ENCODE data around the gene KCNQ2.

Gene KCNQ2

DNA sequence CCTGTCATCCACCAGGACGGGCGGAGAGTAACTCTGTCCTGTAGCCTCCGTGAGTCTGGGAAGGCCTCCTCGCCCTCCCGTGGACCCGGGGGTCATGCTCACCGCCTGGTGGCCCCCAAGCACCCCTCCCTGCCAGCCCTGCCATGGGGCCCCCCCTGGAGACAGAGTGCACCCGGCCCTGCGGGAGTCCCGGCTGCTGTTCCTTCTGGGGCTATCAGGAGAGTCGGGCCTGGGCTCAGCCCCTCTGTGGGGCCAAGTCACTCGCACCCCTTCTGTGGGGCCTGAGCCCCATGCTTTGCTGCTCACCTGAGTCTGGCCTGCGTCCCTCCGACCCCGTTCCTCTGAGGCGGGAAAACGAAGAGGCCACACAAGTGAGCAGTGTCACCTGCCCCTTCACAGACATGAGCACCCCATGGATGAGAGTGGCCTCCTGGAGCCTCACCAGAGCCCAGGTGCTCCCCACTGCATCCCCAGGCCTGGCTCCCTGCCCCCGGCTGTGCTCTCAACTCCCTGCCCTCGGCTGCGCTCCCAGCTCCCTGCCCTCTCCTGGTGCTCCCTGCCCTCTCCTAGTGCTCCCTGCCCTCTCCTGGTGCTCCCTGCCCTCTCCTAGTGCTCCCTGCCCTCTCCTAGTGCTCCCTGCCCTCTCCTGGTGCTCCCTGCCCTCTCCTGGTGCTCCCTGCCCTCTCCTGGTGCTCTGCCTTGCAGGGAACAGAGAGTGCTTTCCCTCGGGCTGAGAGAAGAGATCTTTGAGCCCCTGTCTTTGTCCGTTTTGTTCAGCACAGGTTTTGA lies 106.7 kb downstream of the KCNQ2 start:
- DNase-seq: no peak

GRCh38 chr20:63364801-63365585 lies 107.5 kb downstream of the KCNQ2 start:
- DNase-seq: no peak

DNA sequence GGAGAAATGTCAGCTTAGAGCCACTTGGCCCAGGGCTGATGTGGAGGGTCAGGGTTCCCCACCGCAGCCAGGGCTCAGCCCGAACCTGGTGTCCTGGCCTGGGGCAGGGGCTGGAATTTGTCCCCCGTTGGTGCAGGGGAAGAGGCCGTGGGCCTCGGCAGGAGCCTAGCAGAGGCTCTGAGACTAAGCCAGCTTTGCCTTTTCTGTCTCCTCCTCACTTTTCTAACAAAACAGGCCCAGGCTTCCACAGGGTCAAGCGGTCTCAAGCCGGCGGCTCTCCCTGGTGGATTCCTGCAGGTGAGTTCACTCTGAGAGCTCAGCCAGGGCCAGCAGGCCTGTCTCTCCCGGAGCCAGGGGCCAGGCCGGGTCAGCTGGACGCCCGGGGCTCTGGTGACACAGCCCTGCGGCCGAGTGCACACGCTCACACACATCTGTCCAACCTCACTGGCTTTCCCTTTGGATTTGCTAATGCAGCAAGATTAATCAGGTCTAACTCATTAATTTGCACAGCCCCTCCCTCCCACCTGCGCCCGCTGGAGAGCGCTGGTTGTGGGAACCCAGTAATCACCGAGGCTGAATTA lies 108.4 kb downstream of the KCNQ2 start:
- DNase-seq: no peak

DNA sequence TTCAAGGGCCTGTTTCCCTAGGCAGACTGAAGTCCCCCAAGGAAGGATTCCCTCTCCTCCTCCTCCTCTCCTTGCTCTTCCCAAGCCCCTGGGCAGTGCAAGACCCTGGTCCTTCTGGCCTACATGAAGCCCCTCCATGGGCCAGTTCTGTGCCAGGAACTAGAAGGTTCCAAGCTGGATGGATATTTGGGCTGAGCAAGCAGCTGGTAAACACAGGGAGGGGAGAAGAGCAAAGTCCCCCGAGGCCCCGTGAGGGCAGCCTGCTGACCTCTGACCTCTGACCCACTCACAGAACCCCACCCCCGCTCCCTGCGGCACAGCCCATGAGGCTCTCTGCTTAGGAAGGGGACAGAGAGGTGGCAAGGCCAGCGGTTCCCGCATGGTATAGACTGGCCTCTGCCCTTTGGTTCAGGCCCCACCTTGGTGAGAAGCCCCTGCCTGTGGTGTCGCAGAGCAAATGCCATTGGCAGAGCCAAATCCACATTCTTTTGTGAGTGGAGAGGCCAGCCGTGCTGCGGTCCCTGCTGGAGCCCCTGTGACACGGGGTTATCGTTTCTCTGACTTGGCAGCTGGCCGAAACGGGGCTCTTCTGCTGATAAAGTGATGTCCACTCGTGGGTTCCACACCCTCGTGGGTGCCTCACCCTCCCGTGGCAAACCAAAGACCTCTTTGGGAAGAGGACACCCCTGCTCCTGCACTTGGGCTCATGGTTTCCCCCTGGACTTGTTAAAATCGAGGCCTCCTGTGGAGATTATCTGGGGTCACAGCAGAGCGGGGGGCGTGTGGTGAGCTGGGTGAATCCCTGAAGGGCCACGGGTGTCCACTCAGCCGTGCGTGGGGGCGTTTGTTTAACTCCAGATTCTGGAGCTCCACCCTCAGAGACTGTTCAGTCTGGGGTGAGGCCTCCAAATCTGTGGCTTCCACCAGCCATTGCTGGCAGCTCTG lies 109.2 kb downstream of the KCNQ2 start:
- no peak for DNase-seq

DNA sequence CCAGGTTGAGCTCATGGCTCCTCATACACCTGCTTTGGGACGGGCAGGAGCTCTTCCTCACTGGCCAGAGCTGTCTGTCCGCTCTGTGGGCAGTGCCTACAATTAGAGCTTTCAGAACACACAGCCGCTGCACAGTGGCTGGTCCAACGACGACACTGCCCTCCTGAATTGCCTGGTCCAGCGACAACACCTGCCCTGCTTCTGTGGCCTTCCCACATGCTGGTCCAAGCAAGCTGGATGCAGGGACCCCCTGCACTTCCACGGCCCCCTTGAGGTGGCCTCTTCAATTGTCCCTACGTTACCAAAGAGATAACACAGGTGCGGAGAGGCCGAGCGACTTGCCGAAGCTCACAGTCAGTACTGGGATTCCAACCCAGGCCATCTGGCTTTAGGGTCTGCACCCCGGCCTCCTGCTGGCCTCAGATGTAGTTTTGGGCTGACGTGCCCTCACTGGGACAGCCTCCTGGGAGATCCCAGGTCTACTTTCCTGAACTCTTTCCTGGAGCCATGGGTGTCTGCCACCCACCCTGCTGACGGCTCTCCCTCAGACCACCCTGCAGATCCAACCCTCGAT lies 109.9 kb downstream of the KCNQ2 start:
- DNase-seq: no peak

GRCh38 chr20:63361519-63362435 lies 110.7 kb downstream of the KCNQ2 start:
- no peak for DNase-seq

DNA sequence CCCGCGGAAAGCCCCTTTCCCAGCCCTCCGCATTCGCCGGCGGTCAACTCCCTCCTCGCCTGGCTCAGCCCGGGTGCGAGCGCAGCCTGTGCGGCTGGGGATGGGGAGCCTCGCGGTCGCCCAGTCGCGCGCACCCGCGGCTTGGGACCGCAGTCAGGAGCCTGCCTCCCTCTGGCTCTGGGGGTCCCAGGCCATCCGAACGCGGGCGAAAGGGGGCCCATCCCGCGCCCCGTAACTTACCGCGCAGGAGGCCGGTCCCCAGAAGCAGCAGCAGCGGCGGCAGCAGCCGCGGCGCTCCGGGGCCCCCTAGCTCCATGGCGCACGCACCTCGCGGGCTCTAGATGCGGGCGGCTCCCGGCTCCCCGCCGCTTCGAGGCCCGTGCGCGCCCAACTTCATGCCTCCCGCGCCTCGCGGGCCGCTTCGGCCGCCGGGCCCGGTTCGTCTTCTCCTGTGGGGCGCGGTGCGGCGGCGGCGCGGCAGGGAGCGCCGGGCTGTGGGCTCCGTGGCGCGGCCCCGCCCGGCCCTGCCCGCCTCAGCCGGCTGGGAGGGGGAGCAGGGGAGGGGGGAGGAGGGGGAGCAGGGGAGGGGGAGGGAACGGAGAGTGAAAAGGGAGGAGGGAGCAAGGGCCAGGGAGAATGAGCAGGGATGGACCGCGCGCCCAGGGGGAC lies 111.5 kb downstream of the KCNQ2 start, which contains the start of gene CHRNA4:
Gene CHRNA4, minus strand, starts transcription at position 500 of the 669 bp plus-strand sequence. Its CDS starts 184 bp downstream, at position 316.
- no peak for DNase-seq

DNA sequence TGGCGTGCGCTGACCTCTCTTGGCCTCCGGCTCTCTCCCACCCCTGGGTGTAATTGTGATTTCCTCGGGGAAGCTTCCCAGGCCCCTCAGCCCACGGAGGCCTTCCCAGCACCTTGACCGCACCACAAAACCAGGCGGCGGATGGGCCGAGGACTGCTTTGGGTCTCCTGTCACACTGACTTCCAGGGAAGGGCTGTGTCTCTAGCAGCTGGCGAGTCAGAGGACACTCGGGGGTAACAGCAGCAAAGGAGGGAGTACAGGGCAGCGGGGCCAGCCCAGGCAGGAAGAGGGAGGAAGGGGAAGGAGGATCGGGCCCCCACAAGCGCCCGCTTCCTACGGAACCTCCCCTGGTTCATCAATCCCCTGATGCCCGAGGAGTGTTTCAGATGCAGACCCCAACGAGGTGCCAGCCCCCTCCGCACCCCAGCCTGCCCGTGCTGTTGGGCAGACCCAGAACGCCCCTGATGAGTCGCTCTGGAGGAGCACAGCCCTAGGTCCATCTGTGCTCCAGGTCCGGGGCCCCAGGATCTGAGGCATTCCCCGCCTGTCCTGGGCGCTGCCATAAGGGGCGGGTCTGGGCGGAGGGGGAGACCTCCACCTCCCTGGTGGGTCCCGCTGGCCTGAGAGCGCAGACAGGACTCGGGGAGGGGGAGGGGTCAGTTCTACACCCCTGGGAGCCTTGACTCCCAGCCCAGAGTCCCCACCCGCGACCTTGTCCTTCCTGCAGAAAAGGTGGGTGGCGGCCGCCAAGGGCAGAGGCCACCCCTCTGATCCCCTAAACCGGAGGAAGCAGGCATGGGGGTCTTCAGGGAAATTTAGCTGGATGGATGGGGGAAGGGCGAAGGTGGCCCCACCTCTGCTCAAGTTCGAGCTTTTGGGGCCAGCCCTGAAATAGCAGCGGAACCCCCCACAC lies 112.3 kb downstream of the KCNQ2 start:
- DNase-seq: no peak

- no peak for DNase-seq
Observed at GRCh38 chr20:63359164-63359934, 113.1 kb downstream of the KCNQ2 start.

- no peak for DNase-seq
Observed at GRCh38 chr20:63357921-63358905, 114.2 kb downstream of the KCNQ2 start.

- DNase-seq: no peak
Observed at GRCh38 chr20:63356931-63357879, 115.2 kb downstream of the KCNQ2 start.

GRCh38 chr20:63356511-63356910 lies 115.9 kb downstream of the KCNQ2 start:
- no peak for DNase-seq

GRCh38 chr20:63355781-63356295 lies 116.6 kb downstream of the KCNQ2 start:
- DNase-seq: no peak

DNA sequence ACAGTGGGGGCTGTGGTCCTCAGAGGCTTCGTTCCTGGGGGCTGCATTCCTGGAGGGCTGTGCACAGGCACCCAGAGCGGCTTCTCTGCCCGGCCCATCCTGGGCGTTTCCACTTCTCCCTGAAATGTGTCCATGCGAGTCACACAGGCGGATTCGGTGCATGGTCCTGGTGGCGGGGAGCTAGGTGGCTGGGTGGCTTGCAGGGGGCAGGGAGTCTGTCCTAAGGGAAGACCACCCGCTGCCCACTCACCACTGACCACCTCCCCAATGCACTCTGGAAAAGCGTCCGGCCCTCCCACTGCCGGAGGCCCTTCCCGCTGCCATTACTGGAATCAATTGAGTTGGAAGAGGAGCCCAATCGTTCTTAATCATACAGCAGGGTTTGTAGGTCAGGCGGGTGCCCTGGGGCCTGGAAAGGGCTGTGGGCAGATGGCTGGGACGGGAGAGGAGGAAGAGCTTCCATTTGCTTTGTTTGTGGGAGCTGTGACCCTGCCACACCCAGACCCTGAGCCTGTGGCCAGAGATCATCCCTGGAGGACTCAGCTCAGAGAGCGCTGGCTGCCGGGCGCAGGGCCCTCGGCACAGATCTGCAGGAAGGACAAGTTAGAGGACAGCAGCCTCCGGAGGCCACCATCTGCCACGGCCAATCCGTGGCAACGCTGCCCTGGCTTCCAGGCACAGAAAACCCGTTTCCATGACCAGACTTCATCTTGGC lies 117.7 kb downstream of the KCNQ2 start:
- no peak for DNase-seq

DNA sequence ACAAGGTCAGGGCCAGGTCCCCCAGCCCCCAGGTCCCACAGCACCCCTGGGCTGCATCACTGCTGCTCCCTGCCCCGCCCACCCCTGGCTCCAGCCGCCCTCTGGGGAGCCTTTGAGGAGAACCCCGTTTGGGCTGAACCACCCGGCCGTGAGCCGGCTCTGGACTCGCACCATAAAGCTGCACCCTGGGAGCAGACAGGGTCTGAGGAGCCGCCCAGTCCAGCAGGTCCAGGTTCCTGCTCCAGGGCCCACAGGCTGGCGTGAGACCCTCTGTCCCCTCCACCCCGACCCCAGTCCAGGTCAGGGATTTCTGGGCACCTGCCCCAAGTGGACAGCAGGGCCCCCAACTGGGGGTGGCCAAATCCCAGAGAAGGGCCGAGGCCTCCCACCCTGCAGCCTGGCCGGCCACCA lies 119.6 kb downstream of the KCNQ2 start:
- DNase-seq: no peak
